HCT116 (cell line): ENCODE measurements around the gene MGAT4A. TPM values are rescaled to one million over a fixed set of nuclear protein-coding genes. Genes with fewer than 3 reads are reported as not detected.

ENCODE experiments used
- ATAC-seq: fragments of 200-7000 bp; cut with Tn5 transposase; 2 replicates; pipeline ENCODE4 v1.9.1; 2020; ENCODE audit warnings: mild to moderate bottlenecking, moderate library complexity
- BruUV-seq: library from RNA; stranded (reverse); fragments of 400-500 nt; replicated peaks from 2 replicates; lab custom pipeline; 2021; lab: Mats Ljungman, UMichigan
- CTCF ChIA-PET: fragments of 300-600 bp; sonication (Branson Sonifier 250); formaldehyde crosslinking; loops from one replicate; lab custom pipeline; 2021; ENCODE audit warnings: antibody characterized with exemption; lab: Charles Lee
- POLR2A ChIA-PET: fragments of 300-600, 350-600 bp; sonication (Branson Sonifier 250); formaldehyde crosslinking; loops from one replicate; lab custom pipeline; 2021; ENCODE audit warnings: antibody characterized with exemption; lab: Charles Lee
- RAD21 ChIA-PET, 2 experiments: fragments of 300-600 bp; sonication (Branson Sonifier 250); formaldehyde crosslinking; loops; one replicate each; lab custom pipeline; 2023; ENCODE audit warnings: low total read pairs in 2 of 2; ENCODE audit not compliant: uncharacterized antibody in 2 of 2, unreplicated experiment in 2 of 2, low non-redundant PET in 1 of 2; lab: Charles Lee
- DNase-seq: peaks from one replicate; pipeline ENCODE4 v3.0.0-alpha.2; 2010; ENCODE audit warnings: low read depth, low spot score
- H2AFZ ChIP-seq: fragments of 200-600 bp; shearing (Covaris generic), sonication (generic); 2 replicates; pipeline ENCODE4 v1.6.1; 2017; ENCODE audit warnings: low read depth, mixed run types, mixed read lengths, antibody characterized with exemption, low read length; ENCODE audit not compliant: poor library complexity, severe bottlenecking
- H3K27ac ChIP-seq: 2 replicates; pipeline ENCODE4 v1.5.1; 2012; ENCODE audit warnings: low read depth, low read length
- H3K27me3 ChIP-seq: fragments of 200-600 bp; sonication (generic); 2 replicates; pipeline ENCODE4 v1.6.1; 2016; ENCODE audit warnings: mixed run types, low read length, mixed read lengths; ENCODE audit not compliant: insufficient read depth
- H3K36me3 ChIP-seq, 2 experiments: fragments of 200-500 bp in 1 of 2; fragments of 200-600 bp in 1 of 2; sonication (Bioruptor generic) in 1 of 2; sonication (generic) in 1 of 2; 2 replicates each; pipeline versions ENCODE4 v1.5.1 to v1.6.1; 2014 to 2016; ENCODE audit warnings: low read length in 2 of 2, inconsistent platforms in 1 of 2, mixed read lengths in 1 of 2, mixed run types in 1 of 2; ENCODE audit not compliant: insufficient read depth in 2 of 2, control insufficient read depth in 1 of 2
- H3K4me1 ChIP-seq, 2 experiments: fragments of 200-600 bp in 1 of 2; sonication (generic) in 1 of 2; 2 replicates each; pipeline versions ENCODE4 v1.5.1 to v1.6.1; 2012 to 2017; ENCODE audit warnings: low read length in 2 of 2, inconsistent platforms in 1 of 2, mild to moderate bottlenecking in 1 of 2, mixed read lengths in 1 of 2, mixed run types in 1 of 2, moderate library complexity in 1 of 2; ENCODE audit not compliant: insufficient read depth in 2 of 2, control insufficient read depth in 1 of 2
- H3K4me2 ChIP-seq: fragments of 200-600 bp; sonication (generic); 2 replicates; pipeline ENCODE4 v1.6.1; 2017; ENCODE audit warnings: mixed run types, low read length, mixed read lengths
- H3K4me3 ChIP-seq, 2 experiments: fragments of 200-600 bp in 1 of 2; sonication (generic) in 1 of 2; replicated peaks in 1 of 2; 2 replicates each; pipeline ENCODE4 v1.5.1; 2011 to 2016; ENCODE audit warnings: low read length in 2 of 2, control low read depth in 1 of 2, low read depth in 1 of 2, mild to moderate bottlenecking in 1 of 2, mixed read lengths in 1 of 2, mixed run types in 1 of 2
- H3K79me2 ChIP-seq: fragments of 200-600 bp; sonication (generic); 2 replicates; pipeline ENCODE4 v1.6.1; 2017; ENCODE audit warnings: mild to moderate bottlenecking, mixed run types, low read length, moderate library complexity, mixed read lengths; ENCODE audit not compliant: insufficient read depth
- H3K9ac ChIP-seq: fragments of 200-600 bp; sonication (generic); 2 replicates; pipeline ENCODE4 v1.6.1; 2016; ENCODE audit warnings: low read length, mixed read lengths
- H3K9me2 ChIP-seq: fragments of 200-600 bp; sonication (generic), shearing (Covaris generic); 2 replicates; pipeline ENCODE4 v1.6.1; 2017; ENCODE audit warnings: mixed run types, mild to moderate bottlenecking, moderate library complexity; ENCODE audit not compliant: insufficient read depth
- H3K9me3 ChIP-seq, 2 experiments: fragments of 200-500 bp in 1 of 2; fragments of 200-600 bp in 1 of 2; sonication (Bioruptor generic) in 1 of 2; sonication (generic) in 1 of 2; 2 replicates each; pipeline ENCODE4 v1.6.1; 2014 to 2017; ENCODE audit warnings: low read length in 2 of 2, mixed read lengths in 2 of 2, inconsistent platforms in 1 of 2, low read depth in 1 of 2, mild to moderate bottlenecking in 1 of 2, mixed run types in 1 of 2, moderate library complexity in 1 of 2; ENCODE audit not compliant: control insufficient read depth in 1 of 2, insufficient read depth in 1 of 2
- H4K20me1 ChIP-seq: fragments of 200-600 bp; sonication (generic), shearing (Covaris generic); 2 replicates; pipeline ENCODE4 v1.6.1; 2017; ENCODE audit warnings: mixed run types, mild to moderate bottlenecking, moderate library complexity; ENCODE audit not compliant: insufficient read depth
- ATF3 ChIP-seq: IDR thresholded peaks from 2 replicates; pipeline ENCODE4 v1.6.1; 2012
- EGR1 ChIP-seq: IDR thresholded peaks from 2 replicates; pipeline ENCODE4 v1.6.1; 2012; ENCODE audit warnings: low read depth
- ELF1 ChIP-seq: IDR thresholded peaks from 2 replicates; pipeline ENCODE4 v1.6.1; 2012; ENCODE audit warnings: low read depth, borderline replicate concordance
- EZH2 ChIP-seq: fragments of 200-600 bp; sonication (generic); IDR thresholded peaks from 2 replicates; pipeline ENCODE4 v1.6.1; 2017; ENCODE audit warnings: antibody characterized with exemption, mixed run types
- EZH2phosphoT487 ChIP-seq: fragments of 200-600 bp; IDR thresholded peaks from 2 replicates; pipeline ENCODE4 v1.6.1; 2018; ENCODE audit warnings: antibody characterized with exemption, borderline replicate concordance
- JUND ChIP-seq: IDR thresholded peaks from 2 replicates; pipeline ENCODE4 v1.6.1; 2012
- MAX ChIP-seq: IDR thresholded peaks from 2 replicates; pipeline ENCODE4 v1.6.1; 2012
- POLR2A ChIP-seq: IDR thresholded peaks from 2 replicates; pipeline ENCODE4 v1.7.0; 2011; ENCODE audit warnings: borderline replicate concordance; ENCODE audit not compliant: insufficient read depth, insufficient read length; ENCODE audit errors: extremely low read depth
- RAD21 ChIP-seq: IDR thresholded peaks from 2 replicates; pipeline ENCODE4 v1.6.1; 2012; ENCODE audit warnings: low read depth, mild to moderate bottlenecking
- REST ChIP-seq: IDR thresholded peaks from 2 replicates; pipeline ENCODE4 v1.6.1; 2012; ENCODE audit warnings: low read depth
- SIN3A ChIP-seq: IDR thresholded peaks from 2 replicates; pipeline ENCODE4 v1.6.1; 2012; ENCODE audit warnings: low read depth
- SP1 ChIP-seq: IDR thresholded peaks from 2 replicates; pipeline ENCODE4 v1.6.1; 2012; ENCODE audit warnings: low read depth
- TCF7L2 ChIP-seq: IDR thresholded peaks from 2 replicates; pipeline ENCODE4 v1.7.0; 2011; ENCODE audit warnings: borderline replicate concordance, inconsistent platforms; ENCODE audit not compliant: insufficient read depth, insufficient read length; ENCODE audit errors: extremely low read depth
- ZBTB33 ChIP-seq: IDR thresholded peaks from 2 replicates; pipeline ENCODE4 v1.6.1; 2011; ENCODE audit warnings: mild to moderate bottlenecking, low read length, moderate library complexity; ENCODE audit not compliant: insufficient replicate concordance; ENCODE audit errors: extremely low read depth
- ZFX ChIP-seq: fragments of 450-650 bp; IDR thresholded peaks from 2 replicates; pipeline ENCODE4 v1.6.1; 2017
- ZNF274 ChIP-seq: fragments of 200-500 bp; sonication (Bioruptor generic); IDR thresholded peaks from 2 replicates; pipeline ENCODE4 v1.6.1; 2014; ENCODE audit warnings: mild to moderate bottlenecking, low read depth, low read length, inconsistent platforms
- intact Hi-C: fragments of 100-400 bp; cut with micrococcal nuclease; formaldehyde crosslinking; loops from 2 replicates; pipeline ENCODE4 v1.10.0; 2022
- total RNA-seq: library from RNA; stranded (reverse); gene quantifications from one replicate; pipeline ENCODE4 v1.2.1, GENCODE V29; 2021; ENCODE audit not compliant: unreplicated experiment

Gene MGAT4A
- total RNA-seq, 1 experiment from 2014 or later, result 10.2 TPM

- Histone ChIP-seq H4K20me1 (no peaks in the 10 kb centered on the region), H3K36me3 (no peaks in the 10 kb centered on the region), H3K79me2 (no peaks in the 10 kb centered on the region), H3K4me1 (no peaks in the 10 kb centered on the region), H3K9me3 (no peaks in the 10 kb centered on the region), H3K9ac (no peak overlapping the region), H2AFZ (no peak overlapping the region), H3K4me2 (no peak overlapping the region), H3K27ac (no peak overlapping the region), H3K9me2 (no peaks in the 10 kb centered on the region), H3K4me3 (no peak overlapping the region), H3K27me3 (no peaks in the 10 kb centered on the region)
- intact Hi-C loops, result no loop called here
- BruUV-seq, result no TSS peak
- no peak for TF ChIP-seq SP1
- TF ChIP-seq ZBTB33, result no peak
- no peak for TF ChIP-seq MAX
- TF ChIP-seq TCF7L2, result no peak
- TF ChIP-seq ATF3, result no peak
- no peak for TF ChIP-seq EZH2phosphoT487
- TF ChIP-seq EGR1, result no peak
- TF ChIP-seq REST, result no peak
- TF ChIP-seq RAD21, result no peak
- no peak for TF ChIP-seq JUND
- TF ChIP-seq ELF1, result no peak
- TF ChIP-seq POLR2A, result no peak
- no peak for TF ChIP-seq ZNF274
- TF ChIP-seq EZH2, result no peak
- TF ChIP-seq SIN3A, result no peak
- TF ChIP-seq ZFX, result no peak
- no peak for ATAC-seq
- ChIA-PET POLR2A (no interaction called here), RAD21 (no interaction called here), CTCF (no interaction called here)
- DNase-seq, result no peak
These were observed 74.1 kb downstream of the MGAT4A start for GRCh38 chr2:98656800-98657199.
